Measurements from ENCODE around the gene TP53I11. TPM values are rescaled to one million over a fixed set of nuclear protein-coding genes. Genes with fewer than 3 reads are reported as not detected.

The TP53I11 gene
- total RNA-seq, 1 donor from 2014 or later = 11.1 TPM

GRCh38 chr11:44912270-44912987 is 38.3 kb downstream of the TP53I11 start:
- DNase-seq = no peak

- peak; percentile 76 for DNase-seq
Measured at GRCh38 chr11:44911029-44911814, 39.5 kb downstream of the TP53I11 start.

GRCh38 chr11:44910591-44910990 is 40.1 kb downstream of the TP53I11 start:
- no peak for DNase-seq

- no peak for DNase-seq
Measured at GRCh38 chr11:44909557-44909956, 41.1 kb downstream of the TP53I11 start.

- no peak for DNase-seq
Measured at GRCh38 chr11:44906649-44907048, 44.0 kb downstream of the TP53I11 start.

GRCh38 chr11:44905131-44905866 is 45.4 kb downstream of the TP53I11 start:
- DNase-seq = no peak

GRCh38 chr11:44904261-44905020 is 46.2 kb downstream of the TP53I11 start:
- no peak for DNase-seq

- no peak for DNase-seq
Measured at GRCh38 chr11:44903518-44903917, 47.2 kb downstream of the TP53I11 start.

- no peak for DNase-seq
Measured at GRCh38 chr11:44903035-44903434, 47.6 kb downstream of the TP53I11 start.

GRCh38 chr11:44901786-44902185 is 48.9 kb downstream of the TP53I11 start:
- no peak for DNase-seq

GRCh38 chr11:44901120-44901633 is 49.5 kb downstream of the TP53I11 start:
- no peak for DNase-seq

GRCh38 chr11:44899959-44900358 is 50.7 kb downstream of the TP53I11 start:
- no peak for DNase-seq

- peak; percentile 25 for DNase-seq
Measured at GRCh38 chr11:44893846-44894617, 56.7 kb downstream of the TP53I11 start.

- no peak for DNase-seq
Measured at GRCh38 chr11:44893308-44893822, 57.3 kb downstream of the TP53I11 start.

- no peak for DNase-seq
Measured at GRCh38 chr11:44892843-44893242, 57.8 kb downstream of the TP53I11 start.

GRCh38 chr11:44889266-44889665 is 61.4 kb downstream of the TP53I11 start:
- no peak for DNase-seq

GRCh38 chr11:44887636-44888035 is 63.0 kb downstream of the TP53I11 start:
- no peak for DNase-seq

GRCh38 chr11:44886790-44887140 is 63.9 kb downstream of the TP53I11 start:
- peak; percentile 63 for DNase-seq

GRCh38 chr11:44885919-44886789 is 64.5 kb downstream of the TP53I11 start:
- no peak for DNase-seq
